Mucosa of descending colon (tissue), 3 donors: ENCODE measurements around the gene PPP1R11. TPM values are rescaled to one million over a fixed set of nuclear protein-coding genes. Genes with fewer than 3 reads are reported as not detected.

ENCODE experiments used
- ATAC-seq: fragments of 200-7000 bp; cut with Tn5 transposase; one replicate; pipeline ENCODE4 v1.9.1; 2020; ENCODE audit warnings: mild to moderate bottlenecking, moderate library complexity
- DNase-seq, 3 donors: peaks; one replicate each; pipeline ENCODE4 v3.0.0-alpha.2; 2020
- H3K36me3 ChIP-seq: fragments of 200-600 bp; one replicate; pipeline ENCODE4 v1.8.0; 2021; ENCODE audit warnings: low read depth, mild to moderate bottlenecking
- H3K4me1 ChIP-seq: fragments of 200-600 bp; one replicate; pipeline ENCODE4 v1.8.0; 2021; ENCODE audit warnings: low read depth, mild to moderate bottlenecking
- H3K4me3 ChIP-seq: fragments of 200-600 bp; one replicate; pipeline ENCODE4 v1.8.0; 2021; ENCODE audit warnings: mild to moderate bottlenecking
- H3K9me3 ChIP-seq: fragments of 200-600 bp; one replicate; pipeline ENCODE4 v1.8.0; 2021; ENCODE audit warnings: mild to moderate bottlenecking
- intact Hi-C, 2 donors: fragments of 100-400 bp; cut with DNase I in 1 of 2; cut with micrococcal nuclease in 1 of 2; formaldehyde crosslinking; loops; one replicate each; pipeline versions ENCODE4 v1.11.0 to v1.11.1; 2022; cut with DNase I, micrococcal nuclease
- total RNA-seq, 3 donors: library from RNA; stranded (reverse); fragmentation: NEBNext Ultra II Directional in 2 of 3; extraction: Animal tissue kit (Norgen Biotek cat#: 25700) in 2 of 3; gene quantifications; one replicate each; pipeline versions ENCODE4 v1.2.1 to v1.2.4, GENCODE V29; 2021 to 2023
- TF ChIP-seq, protein P1 (sequence below): fragments of 200-600 bp; IDR thresholded peaks from one replicate; pipeline ENCODE4 v1.8.0; 2022; ENCODE audit warnings: antibody characterized with exemption, mild to moderate bottlenecking
- donor health status: DM: no; HTN: no; CAD: no; lungs with moderate emphysema.
- donor health status: DM: no; HTN: no; CAD: no.
- donor health status: DM: no; HTN: yes; CAD: no.

Gene PPP1R11
- total RNA-seq, 3 donors from 2014 or later, result 78.4 to 115 (median 82.4) TPM

GRCh38 chr6:30071858-30072257 lies 4.9 kb downstream of the PPP1R11 start:
- TF ChIP-seq, protein P1, sequence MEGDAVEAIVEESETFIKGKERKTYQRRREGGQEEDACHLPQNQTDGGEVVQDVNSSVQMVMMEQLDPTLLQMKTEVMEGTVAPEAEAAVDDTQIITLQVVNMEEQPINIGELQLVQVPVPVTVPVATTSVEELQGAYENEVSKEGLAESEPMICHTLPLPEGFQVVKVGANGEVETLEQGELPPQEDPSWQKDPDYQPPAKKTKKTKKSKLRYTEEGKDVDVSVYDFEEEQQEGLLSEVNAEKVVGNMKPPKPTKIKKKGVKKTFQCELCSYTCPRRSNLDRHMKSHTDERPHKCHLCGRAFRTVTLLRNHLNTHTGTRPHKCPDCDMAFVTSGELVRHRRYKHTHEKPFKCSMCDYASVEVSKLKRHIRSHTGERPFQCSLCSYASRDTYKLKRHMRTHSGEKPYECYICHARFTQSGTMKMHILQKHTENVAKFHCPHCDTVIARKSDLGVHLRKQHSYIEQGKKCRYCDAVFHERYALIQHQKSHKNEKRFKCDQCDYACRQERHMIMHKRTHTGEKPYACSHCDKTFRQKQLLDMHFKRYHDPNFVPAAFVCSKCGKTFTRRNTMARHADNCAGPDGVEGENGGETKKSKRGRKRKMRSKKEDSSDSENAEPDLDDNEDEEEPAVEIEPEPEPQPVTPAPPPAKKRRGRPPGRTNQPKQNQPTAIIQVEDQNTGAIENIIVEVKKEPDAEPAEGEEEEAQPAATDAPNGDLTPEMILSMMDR, result no peak
- H3K36me3 ChIP-seq, result no peaks in the 10 kb centered on the region
- no peak overlapping the region for H3K4me3 ChIP-seq
- ATAC-seq, result no peak
- H3K9me3 ChIP-seq, result no peaks in the 10 kb centered on the region
- peaks cover 24% of the 10 kb centered on the region for H3K4me1 ChIP-seq
- no peak for DNase-seq
- intact Hi-C loops, result no loop called here

DNA sequence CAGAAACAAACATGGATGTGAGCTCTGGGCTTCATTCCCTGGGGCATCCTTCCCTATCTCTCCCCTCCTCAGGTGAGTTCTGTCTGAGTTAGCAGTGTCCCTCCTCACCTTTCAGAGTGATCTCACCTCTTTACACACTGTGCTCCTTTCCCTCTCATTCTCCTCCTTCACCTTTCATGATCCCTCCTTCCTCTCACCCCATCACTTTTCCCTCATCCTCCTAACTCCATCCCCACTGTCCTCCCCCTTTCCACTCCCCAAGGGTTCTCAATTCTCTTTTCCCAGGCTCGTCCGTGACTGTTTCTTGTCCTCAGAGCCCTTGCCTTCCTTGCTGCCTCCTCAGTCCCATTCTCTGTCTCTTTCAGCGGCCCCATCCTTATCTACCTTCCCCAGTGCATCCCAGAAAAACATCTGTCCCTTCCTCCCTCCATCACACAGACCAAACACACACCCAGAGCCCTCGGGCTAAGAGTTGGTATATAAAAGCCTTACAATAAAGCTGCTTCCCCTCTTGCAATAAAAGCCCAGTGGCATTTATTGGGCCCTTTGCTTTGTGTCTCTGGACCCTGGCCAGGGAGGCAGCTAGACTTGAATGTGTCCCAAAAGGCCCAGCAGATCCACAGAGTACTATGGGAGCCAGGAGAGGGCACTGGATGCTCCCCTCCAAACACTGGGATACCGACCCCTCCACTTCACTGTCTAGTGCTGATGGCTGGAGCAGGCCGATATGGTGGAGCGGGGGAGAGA lies 6.7 kb downstream of the PPP1R11 start:
- no peak for ATAC-seq
- no peak overlapping the region for H3K4me3 ChIP-seq
- TF ChIP-seq, protein P1, result no peak
- H3K4me1 ChIP-seq, result peaks cover 13% of the 10 kb centered on the region
- DNase-seq, result no peak
- no peaks in the 10 kb centered on the region for H3K36me3 ChIP-seq
- H3K9me3 ChIP-seq, result no peaks in the 10 kb centered on the region
- intact Hi-C loops, result no loop called here

GRCh38 chr6:30074331-30075093 lies 7.5 kb downstream of the PPP1R11 start:
- Histone ChIP-seq H3K4me3 (no peak overlapping the region), H3K36me3 (no peaks in the 10 kb centered on the region), H3K9me3 (no peaks in the 10 kb centered on the region), H3K4me1 (peaks cover 13% of the 10 kb centered on the region)
- intact Hi-C loops, result no loop called here
- TF ChIP-seq, protein P1, result no peak
- peak; percentile 38 for ATAC-seq
- DNase-seq, result peak in 1 of 3 donors; percentile 50

- intact Hi-C loops, result no loop called here
- H3K4me1 ChIP-seq, result peaks cover 13% of the 10 kb centered on the region
- peak; percentile 33 for ATAC-seq
- peak in 2 of 3 donors; percentile 37 to 55 for DNase-seq
- TF ChIP-seq, protein P1, result no peak
- H3K9me3 ChIP-seq, result no peaks in the 10 kb centered on the region
- H3K36me3 ChIP-seq, result no peaks in the 10 kb centered on the region
- H3K4me3 ChIP-seq, result no peak within 1 kb of the TSS
These were observed 8.2 kb downstream of the PPP1R11 start, which contains the start of gene RNF39 for GRCh38 chr6:30075094-30075789. TSS of gene RNF39 (minus strand) at chr6:30075769. CDS start at chr6:30075585, 184 bp downstream.

DNA sequence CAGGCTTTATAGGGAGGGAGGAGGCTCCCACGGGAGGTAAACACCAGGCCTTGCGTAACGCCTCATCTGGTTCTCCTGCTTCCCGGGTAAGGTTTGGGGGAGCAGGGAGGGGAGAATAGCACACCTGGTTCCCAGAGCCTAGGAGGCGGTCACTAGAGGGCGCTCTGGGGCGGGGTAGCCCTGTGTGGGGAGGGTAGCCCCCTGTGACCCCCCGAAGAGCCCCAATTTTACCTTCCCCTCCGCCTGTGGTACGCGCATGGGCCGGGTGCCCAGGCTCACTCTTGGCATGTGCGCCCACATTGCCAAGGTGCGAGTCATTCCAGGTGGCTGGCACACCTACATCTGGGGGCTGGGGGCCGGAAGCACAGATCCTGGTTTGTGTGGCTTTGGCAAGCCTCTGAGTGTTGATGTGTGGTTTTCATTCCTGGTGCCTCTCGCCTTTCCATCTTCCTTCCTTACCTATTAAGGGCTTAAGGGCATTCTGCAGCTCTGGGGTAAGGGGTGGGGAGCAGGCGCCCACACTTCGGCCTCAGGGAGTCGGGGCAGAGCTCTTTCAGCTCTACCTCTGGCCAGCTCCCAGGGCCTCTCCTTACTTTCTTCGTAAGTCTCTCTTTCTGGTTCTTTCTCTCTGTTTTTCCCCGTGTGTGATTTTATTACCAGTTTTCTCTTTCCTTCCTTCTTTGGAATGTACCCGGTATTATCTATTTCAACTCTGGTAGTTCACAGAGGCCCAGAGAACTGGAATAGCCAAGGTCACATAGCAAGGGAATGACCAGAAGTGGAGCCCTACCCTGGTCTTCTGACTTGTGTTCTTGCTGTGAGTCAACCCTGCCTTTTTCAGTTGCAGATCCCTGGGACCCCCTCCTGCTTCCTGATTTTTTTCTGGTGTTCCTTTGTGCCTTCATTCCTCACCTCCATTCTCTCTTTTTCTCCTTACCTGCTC lies 9.1 kb downstream of the PPP1R11 start:
- H3K36me3 ChIP-seq, result no peaks in the 10 kb centered on the region
- peak; percentile 61 to 66 (median 61) for DNase-seq
- H3K4me3 ChIP-seq, result no peak overlapping the region
- peak; percentile 77 for ATAC-seq
- H3K4me1 ChIP-seq, result peaks cover 13% of the 10 kb centered on the region
- TF ChIP-seq, protein P1, result no peak
- intact Hi-C loops, result no loop called here
- no peaks in the 10 kb centered on the region for H3K9me3 ChIP-seq
